ENCODE data around the gene GREM1. TPM values are rescaled to one million over a fixed set of nuclear protein-coding genes. Genes with fewer than 3 reads are reported as not detected.

Gene GREM1
- total and polyA plus RNA-seq, 2 donors (not counting 3 experiments of a cell fraction or from before 2014, with no cell fraction given): not detected

DNA sequence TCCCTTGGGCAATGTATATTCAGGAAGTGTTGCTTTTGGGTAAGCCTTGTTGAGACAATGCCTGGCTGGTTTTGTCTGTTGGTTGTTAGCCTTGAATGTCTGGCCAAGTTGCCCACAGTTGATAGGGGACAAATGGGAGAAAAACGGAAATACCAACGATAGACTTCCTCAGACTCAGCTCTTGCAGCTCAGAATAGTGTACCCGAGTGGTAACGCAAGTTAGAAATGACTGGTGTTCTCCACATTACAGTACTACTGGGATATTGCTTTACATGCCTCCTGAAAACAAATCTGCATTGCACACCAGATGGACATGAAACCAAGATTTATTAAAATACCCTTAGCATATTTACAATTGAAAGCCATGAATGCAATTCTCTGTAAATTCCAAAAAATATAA lies 47.4 kb downstream of the GREM1 start:
- ChIA-PET POLR2A (no interaction called here), CTCF (interaction anchor here (0.6 to 1.4 kb wide), 2 partner anchors 17 to 257 kb away, joined by 3 to 5 read pairs; no protein-coding TSS in a partner anchor)
- H3K4me1 ChIP-seq (ENCODE audit: control insufficient read depth, extremely low read depth, insufficient read depth, low read length): no peaks in the 10 kb centered on the region
- no TSS peak for BruUV-seq (replicated peaks)
- intact Hi-C loops (cut with micrococcal nuclease) (no loop called here), dilution Hi-C loops (cut with MboI; ENCODE audit: extremely low pct_ligation_motif_present, low sequenced_read_pairs) (no loop called here)
- no peak for FAIRE-seq
- no peaks in the 10 kb centered on the region for H4K20me1 ChIP-seq (replicated peaks; ENCODE audit: control insufficient read depth, extremely low read depth, insufficient read depth, low read length)
- H2AFZ ChIP-seq (ENCODE audit: low read depth, low read length): no peak overlapping the region
- peaks cover 2 to 22% of the 10 kb centered on the region in 2 experiments for H3K27me3 ChIP-seq (ENCODE audit: control insufficient read depth in 2 of 2, insufficient read depth in 2 of 2, low read length in 2 of 2)
- H3K4me2 ChIP-seq (ENCODE audit: insufficient read depth, low read length): no peak overlapping the region
- DNase-seq (ENCODE audit: low read depth, low spot score): no peak
- H3K79me2 ChIP-seq (ENCODE audit: control insufficient read depth, insufficient read depth, low read length): no peaks in the 10 kb centered on the region
- H3K27ac ChIP-seq (ENCODE audit: insufficient read depth, low read depth, low read length): no peak overlapping the region
- no peaks in the 10 kb centered on the region for H3K9me3 ChIP-seq (replicated peaks; ENCODE audit: control insufficient read depth, insufficient read depth, low read length)
- H3K36me3 ChIP-seq (ENCODE audit: control insufficient read depth in 2 of 2, extremely low read depth in 1 of 2, insufficient read depth in 2 of 2, low read length in 2 of 2): no peaks in the 10 kb centered on the region
- H3K9ac ChIP-seq (replicated peaks; ENCODE audit: extremely low read depth, insufficient read depth, low read length): no peak overlapping the region
- H3K4me3 ChIP-seq (replicated peaks in 1 of 3; ENCODE audit: insufficient read depth in 1 of 3, low read depth in 1 of 3, low read length in 3 of 3): no peak overlapping the region
- no peaks in the 10 kb centered on the region for H3K9me1 ChIP-seq (replicated peaks; ENCODE audit: control insufficient read depth, extremely low read depth, insufficient read depth, low read length)
- TF ChIP-seq JUN (IDR thresholded peaks at IDR 0.05; ENCODE audit: borderline replicate concordance, insufficient read depth, insufficient read length, low read depth) (no peak), FOS (IDR thresholded peaks at IDR 0.05; ENCODE audit: borderline replicate concordance, insufficient read depth, low read length) (no peak), POLR2A (IDR thresholded peaks at IDR 0.05; ENCODE audit: low read depth, low read length) (no peak), POLR2AphosphoS5 (IDR thresholded peaks at IDR 0.05; ENCODE audit: insufficient read depth, low read depth, low read length) (no peak), EZH2 (IDR thresholded peaks at IDR 0.05; ENCODE audit: borderline replicate concordance, low read depth, low read length, severe bottlenecking) (no peak), MYC (IDR thresholded peaks at IDR 0.05; ENCODE audit: low read depth, low read length) (no peak), GATA2 (IDR thresholded peaks at IDR 0.05; ENCODE audit: insufficient read depth, insufficient read length, low read depth, low read length) (no peak)
- TF ChIP-seq, protein P1, sequence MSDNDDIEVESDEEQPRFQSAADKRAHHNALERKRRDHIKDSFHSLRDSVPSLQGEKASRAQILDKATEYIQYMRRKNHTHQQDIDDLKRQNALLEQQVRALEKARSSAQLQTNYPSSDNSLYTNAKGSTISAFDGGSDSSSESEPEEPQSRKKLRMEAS (IDR thresholded peaks at IDR 0.05; ENCODE audit: insufficient read depth, insufficient read length): no peak
- TF ChIP-seq, protein P2, sequence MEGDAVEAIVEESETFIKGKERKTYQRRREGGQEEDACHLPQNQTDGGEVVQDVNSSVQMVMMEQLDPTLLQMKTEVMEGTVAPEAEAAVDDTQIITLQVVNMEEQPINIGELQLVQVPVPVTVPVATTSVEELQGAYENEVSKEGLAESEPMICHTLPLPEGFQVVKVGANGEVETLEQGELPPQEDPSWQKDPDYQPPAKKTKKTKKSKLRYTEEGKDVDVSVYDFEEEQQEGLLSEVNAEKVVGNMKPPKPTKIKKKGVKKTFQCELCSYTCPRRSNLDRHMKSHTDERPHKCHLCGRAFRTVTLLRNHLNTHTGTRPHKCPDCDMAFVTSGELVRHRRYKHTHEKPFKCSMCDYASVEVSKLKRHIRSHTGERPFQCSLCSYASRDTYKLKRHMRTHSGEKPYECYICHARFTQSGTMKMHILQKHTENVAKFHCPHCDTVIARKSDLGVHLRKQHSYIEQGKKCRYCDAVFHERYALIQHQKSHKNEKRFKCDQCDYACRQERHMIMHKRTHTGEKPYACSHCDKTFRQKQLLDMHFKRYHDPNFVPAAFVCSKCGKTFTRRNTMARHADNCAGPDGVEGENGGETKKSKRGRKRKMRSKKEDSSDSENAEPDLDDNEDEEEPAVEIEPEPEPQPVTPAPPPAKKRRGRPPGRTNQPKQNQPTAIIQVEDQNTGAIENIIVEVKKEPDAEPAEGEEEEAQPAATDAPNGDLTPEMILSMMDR (IDR thresholded peaks at IDR 0.05; ENCODE audit: extremely low read depth in 1 of 2, insufficient read depth in 1 of 2, low read depth in 1 of 2, low read length in 2 of 2): no peak

Measured in endothelial cell of umbilical vein (primary cell).